Measurements from ENCODE around the gene TWF2.

Gene TWF2

DNA sequence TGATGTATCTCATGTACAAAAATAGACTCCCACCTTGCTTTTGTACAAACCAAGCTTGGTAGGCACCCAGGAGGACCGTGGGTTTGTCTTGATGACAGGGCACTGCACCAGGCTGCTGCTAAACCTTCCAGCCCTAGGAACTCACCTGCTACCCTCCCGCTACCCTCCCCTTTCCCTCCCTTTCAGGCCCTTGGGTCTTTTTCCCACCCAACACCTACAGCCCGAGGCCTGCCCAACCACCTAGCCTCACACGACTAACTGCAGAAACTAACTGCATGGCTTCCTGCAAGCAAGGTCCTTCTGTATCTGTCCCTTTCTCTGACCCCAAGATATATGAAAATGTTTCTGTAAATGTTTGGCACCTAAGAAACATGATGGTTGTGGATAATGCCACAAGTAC lies 17.7 kb upstream of the TWF2 start:
- no peaks in the 10 kb centered on the region for H4K20me1 ChIP-seq (ENCODE audit: insufficient read depth)
- H3K36me3 ChIP-seq (ENCODE audit: insufficient read depth) = peaks cover 6% of the 10 kb centered on the region; the same call in 1 of the 2 replicates
- H3K27me3 ChIP-seq (ENCODE audit: insufficient read depth, low read depth) = no peaks in the 10 kb centered on the region
- TF ChIP-seq, protein P1, sequence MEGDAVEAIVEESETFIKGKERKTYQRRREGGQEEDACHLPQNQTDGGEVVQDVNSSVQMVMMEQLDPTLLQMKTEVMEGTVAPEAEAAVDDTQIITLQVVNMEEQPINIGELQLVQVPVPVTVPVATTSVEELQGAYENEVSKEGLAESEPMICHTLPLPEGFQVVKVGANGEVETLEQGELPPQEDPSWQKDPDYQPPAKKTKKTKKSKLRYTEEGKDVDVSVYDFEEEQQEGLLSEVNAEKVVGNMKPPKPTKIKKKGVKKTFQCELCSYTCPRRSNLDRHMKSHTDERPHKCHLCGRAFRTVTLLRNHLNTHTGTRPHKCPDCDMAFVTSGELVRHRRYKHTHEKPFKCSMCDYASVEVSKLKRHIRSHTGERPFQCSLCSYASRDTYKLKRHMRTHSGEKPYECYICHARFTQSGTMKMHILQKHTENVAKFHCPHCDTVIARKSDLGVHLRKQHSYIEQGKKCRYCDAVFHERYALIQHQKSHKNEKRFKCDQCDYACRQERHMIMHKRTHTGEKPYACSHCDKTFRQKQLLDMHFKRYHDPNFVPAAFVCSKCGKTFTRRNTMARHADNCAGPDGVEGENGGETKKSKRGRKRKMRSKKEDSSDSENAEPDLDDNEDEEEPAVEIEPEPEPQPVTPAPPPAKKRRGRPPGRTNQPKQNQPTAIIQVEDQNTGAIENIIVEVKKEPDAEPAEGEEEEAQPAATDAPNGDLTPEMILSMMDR (conservative IDR thresholded peaks at IDR 0.05; ENCODE audit: low read depth, low read length) = no peak
- peaks cover 54% of the 10 kb centered on the region for H3K4me1 ChIP-seq (ENCODE audit: low read depth, poor library complexity, severe bottlenecking)
- no peak overlapping the region for H2AFZ ChIP-seq (ENCODE audit: low read depth)
- peaks cover 3% of the 10 kb centered on the region; the same call in 1 of the 2 replicates for H3K79me2 ChIP-seq (ENCODE audit: insufficient read depth, low read depth)
- H3K27ac ChIP-seq = no peak overlapping the region
- H3K4me3 ChIP-seq (IDR thresholded peaks at IDR 0.05; ENCODE audit: insufficient read depth, low read depth, low read length) = no peak overlapping the region
- no peak overlapping the region for H3K9ac ChIP-seq
- no peak overlapping the region for H3K4me2 ChIP-seq

DNA sequence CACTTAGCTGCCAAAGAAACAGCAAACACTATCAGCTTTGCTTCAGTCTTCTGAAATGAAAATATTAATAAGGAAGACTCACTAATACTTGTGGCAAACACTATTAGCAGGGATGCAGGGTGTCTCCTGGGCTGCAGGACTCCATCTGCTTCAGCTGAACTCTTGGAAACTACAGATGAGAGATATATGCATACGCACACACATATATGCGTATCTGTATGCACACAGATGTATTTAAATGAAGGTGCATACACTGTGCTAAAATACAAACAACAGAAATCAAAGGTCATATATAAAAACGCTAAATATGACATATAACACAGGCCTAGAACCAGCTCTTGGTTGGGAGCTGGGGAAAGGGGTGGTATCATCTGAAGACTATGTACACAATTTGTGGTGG lies 17.2 kb upstream of the TWF2 start:
- Histone ChIP-seq H3K27ac (no peak overlapping the region), H3K4me1 (ENCODE audit: low read depth, poor library complexity, severe bottlenecking) (peaks cover 54% of the 10 kb centered on the region), H4K20me1 (ENCODE audit: insufficient read depth) (no peaks in the 10 kb centered on the region), H3K9ac (no peak overlapping the region), H3K4me2 (no peak overlapping the region), H2AFZ (ENCODE audit: low read depth) (no peak overlapping the region), H3K27me3 (ENCODE audit: insufficient read depth, low read depth) (no peaks in the 10 kb centered on the region), H3K79me2 (ENCODE audit: insufficient read depth, low read depth) (peaks cover 2% of the 10 kb centered on the region; the same call in 1 of the 2 replicates), H3K36me3 (ENCODE audit: insufficient read depth) (peaks cover 6% of the 10 kb centered on the region; the same call in 1 of the 2 replicates), H3K4me3 (IDR thresholded peaks at IDR 0.05; ENCODE audit: insufficient read depth, low read depth, low read length) (no peak overlapping the region)
- TF ChIP-seq, protein P1 (conservative IDR thresholded peaks at IDR 0.05; ENCODE audit: low read depth, low read length) = no peak

DNA sequence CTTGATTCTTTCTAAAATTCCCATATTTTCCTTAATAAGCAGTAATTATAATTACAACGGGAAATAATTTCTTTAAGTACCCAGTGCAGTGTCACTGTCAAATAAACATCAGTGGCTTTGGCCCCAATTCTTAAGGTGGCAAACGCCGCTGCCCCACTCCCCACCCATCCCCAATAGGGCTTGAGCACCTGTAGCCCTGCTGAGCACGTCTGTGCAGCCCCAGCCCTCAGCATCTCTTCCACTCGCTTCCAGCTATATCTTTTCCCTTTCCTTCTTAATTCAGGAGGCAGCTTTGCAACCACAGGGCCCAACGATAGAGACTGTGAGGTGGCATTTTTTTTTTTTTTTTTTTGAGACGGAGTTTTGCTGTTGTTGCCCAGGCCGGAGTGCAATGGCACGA lies 15.7 kb upstream of the TWF2 start:
- Histone ChIP-seq H2AFZ (ENCODE audit: low read depth) (no peak overlapping the region), H3K4me1 (ENCODE audit: low read depth, poor library complexity, severe bottlenecking) (peaks cover 42% of the 10 kb centered on the region), H3K4me3 (IDR thresholded peaks at IDR 0.05; ENCODE audit: insufficient read depth, low read depth, low read length) (no peak overlapping the region), H3K27ac (no peak overlapping the region), H3K4me2 (peak overlapping the region; percentile 48), H4K20me1 (ENCODE audit: insufficient read depth) (no peaks in the 10 kb centered on the region), H3K36me3 (ENCODE audit: insufficient read depth) (peaks cover 6% of the 10 kb centered on the region; the same call in 1 of the 2 replicates), H3K9ac (no peak overlapping the region), H3K79me2 (ENCODE audit: insufficient read depth, low read depth) (no peaks in the 10 kb centered on the region), H3K27me3 (ENCODE audit: insufficient read depth, low read depth) (no peaks in the 10 kb centered on the region)
- TF ChIP-seq, protein P1 (conservative IDR thresholded peaks at IDR 0.05; ENCODE audit: low read depth, low read length) = no peak

DNA sequence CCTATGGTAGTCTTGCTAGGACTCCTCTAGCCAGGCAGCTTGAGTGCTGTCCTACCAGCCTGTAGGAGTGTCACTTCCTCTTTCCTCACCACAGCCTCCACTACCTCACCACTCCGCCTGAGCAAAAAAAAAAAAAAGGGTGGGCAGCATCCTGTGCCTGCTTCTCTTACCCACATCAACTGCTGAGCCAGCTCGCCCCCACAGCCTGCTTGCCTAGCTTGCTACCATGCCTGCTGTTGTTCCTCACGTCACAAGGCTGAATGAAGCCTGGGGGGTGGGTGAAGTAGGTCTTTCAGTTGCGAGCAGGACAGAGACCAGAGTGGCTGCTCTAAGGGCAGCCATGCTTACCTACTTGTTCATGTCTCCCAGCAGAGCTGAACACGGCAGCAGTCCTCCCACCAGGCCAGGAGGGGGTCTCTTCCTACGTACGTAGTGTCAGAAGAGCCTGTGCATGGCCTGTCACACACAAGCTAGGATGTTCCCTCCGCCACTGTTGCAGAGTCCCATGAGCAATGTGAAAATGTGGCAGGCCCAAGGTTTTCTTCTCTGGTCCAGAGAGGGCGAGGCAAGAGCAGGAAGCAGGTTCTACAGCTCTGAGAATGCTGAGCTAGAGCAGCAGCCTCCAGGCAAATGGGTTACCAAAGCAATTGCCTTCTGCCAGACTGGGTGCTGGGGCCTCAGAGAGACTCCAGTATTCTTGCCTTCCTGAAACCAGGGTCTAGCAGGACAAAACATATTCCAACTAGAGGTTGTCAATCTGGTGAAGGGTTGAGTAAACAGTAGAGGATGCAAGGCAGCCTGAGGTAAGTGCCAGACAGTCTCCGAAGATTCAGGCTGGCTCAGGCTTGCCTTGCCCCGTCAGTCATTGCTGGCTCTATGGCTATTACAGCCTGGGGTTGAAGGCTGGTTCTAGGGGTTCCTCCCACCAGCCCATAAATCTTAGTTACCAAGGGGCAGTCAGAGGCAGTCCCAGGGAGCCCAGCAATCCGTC lies 14.7 kb upstream of the TWF2 start:
- Histone ChIP-seq H3K27me3 (ENCODE audit: insufficient read depth, low read depth) (no peaks in the 10 kb centered on the region), H3K4me2 (peak overlapping the region; percentile 48; the same call in 1 of the 2 replicates), H4K20me1 (ENCODE audit: insufficient read depth) (no peaks in the 10 kb centered on the region), H3K79me2 (ENCODE audit: insufficient read depth, low read depth) (no peaks in the 10 kb centered on the region), H3K4me3 (IDR thresholded peaks at IDR 0.05; ENCODE audit: insufficient read depth, low read depth, low read length) (no peak overlapping the region), H3K4me1 (ENCODE audit: low read depth, poor library complexity, severe bottlenecking) (peaks cover 33% of the 10 kb centered on the region), H3K9ac (no peak overlapping the region), H3K36me3 (ENCODE audit: insufficient read depth) (peaks cover 6% of the 10 kb centered on the region; the same call in 1 of the 2 replicates), H2AFZ (ENCODE audit: low read depth) (no peak overlapping the region), H3K27ac (peak overlapping the region; percentile 66)
- TF ChIP-seq, protein P1 (conservative IDR thresholded peaks at IDR 0.05; ENCODE audit: low read depth, low read length) = no peak

Data from KMS-11 (cell line).